GM19351 (cell line): ENCODE data around the gene PDPK1.
"Not testable (repeated sequence)": the region's sequence is repeated elsewhere in the genome, so short reads cannot be mapped to it uniquely, and the experiment has no call there.

ENCODE experiments used
- ATAC-seq: cut with Tn5 transposase; IDR thresholded peaks from one replicate; pipeline ENCODE4 v1.9.1; 2021; ENCODE audit warnings: mild to moderate bottlenecking, moderate library complexity; ENCODE audit not compliant: unreplicated experiment

PDPK1 gene

DNA sequence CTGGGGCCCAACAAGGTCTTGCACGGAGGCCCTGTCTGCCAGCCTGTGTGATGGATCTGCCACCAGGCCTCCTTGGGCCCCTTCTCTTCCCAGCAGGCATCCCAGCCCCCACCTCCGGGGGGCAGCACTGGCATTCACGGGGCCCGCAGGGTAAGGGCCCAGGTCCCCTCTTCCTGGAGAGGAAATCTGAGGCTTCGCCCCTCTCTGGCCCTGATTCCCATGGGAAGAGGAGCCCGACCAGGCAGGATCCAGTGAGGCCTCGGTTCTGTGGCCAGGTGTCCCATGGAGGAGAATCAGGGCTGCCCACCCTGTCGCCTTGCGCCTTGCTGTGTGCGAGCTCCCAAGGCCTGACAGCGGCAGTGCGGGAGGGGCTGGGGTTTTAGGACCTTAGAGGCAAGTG lies 48.4 kb downstream of the PDPK1 start:
- no peak for ATAC-seq

DNA sequence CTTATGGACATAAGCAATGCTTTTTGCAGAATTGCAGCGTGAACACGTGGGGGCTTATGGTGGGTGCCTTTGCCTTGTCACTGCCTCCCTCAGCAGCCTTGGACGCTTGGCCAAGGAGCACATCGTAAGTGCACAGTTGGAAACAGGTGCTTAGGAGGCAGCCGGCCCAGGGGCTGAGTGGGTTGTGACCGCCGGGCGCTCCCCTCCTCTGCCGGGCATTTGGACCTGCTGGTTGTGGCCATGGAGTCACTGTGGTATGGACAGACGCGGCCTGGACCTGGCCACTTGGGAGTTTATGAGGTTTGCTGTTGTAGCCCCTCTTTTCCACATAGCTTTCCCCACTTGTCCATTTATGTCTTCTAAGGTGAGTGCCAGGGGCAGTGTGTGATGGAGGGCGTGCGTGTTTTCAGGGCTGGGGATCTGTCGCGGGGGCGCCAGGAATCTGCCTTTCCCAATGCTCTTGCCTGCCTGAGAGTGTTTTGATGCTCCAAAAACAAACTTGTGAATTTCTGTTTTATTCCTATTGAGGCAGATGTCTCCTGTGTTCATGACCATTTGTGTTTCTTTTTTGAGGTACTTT lies 49.2 kb downstream of the PDPK1 start:
- no peak for ATAC-seq

DNA sequence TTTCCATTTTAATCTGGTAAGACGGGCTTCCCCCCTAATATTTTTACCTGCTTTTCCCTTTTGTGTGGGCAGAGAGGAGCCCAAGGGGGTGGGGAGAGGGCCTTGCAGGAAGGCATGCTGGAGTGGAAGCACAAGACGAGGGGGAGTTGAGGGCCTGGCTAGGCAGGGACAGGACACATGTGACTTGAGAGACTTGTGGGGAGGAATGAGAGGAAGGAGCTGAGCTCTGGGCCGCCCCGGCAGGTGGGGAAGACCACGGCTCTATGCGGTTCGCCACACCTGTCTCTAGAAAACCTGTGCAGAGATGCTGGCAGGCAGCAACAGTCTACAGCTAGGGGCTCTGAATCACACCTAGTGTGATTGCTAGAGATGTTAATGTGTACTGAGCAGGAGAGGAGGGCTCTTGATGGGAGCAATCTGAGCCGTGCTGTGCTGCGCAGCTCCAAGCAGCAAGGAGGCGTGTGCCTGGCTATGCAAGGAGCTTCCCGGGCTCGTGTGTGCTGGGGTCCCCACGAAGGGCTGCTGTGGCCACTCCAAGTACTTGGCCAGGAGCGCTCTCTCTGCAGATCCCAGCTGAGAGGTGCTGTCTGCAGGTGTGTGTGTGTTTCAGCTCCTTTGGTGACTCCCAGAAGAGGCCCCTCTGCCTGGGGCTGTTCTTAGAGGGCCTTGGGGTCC lies 50.2 kb downstream of the PDPK1 start:
- no peak for ATAC-seq

DNA sequence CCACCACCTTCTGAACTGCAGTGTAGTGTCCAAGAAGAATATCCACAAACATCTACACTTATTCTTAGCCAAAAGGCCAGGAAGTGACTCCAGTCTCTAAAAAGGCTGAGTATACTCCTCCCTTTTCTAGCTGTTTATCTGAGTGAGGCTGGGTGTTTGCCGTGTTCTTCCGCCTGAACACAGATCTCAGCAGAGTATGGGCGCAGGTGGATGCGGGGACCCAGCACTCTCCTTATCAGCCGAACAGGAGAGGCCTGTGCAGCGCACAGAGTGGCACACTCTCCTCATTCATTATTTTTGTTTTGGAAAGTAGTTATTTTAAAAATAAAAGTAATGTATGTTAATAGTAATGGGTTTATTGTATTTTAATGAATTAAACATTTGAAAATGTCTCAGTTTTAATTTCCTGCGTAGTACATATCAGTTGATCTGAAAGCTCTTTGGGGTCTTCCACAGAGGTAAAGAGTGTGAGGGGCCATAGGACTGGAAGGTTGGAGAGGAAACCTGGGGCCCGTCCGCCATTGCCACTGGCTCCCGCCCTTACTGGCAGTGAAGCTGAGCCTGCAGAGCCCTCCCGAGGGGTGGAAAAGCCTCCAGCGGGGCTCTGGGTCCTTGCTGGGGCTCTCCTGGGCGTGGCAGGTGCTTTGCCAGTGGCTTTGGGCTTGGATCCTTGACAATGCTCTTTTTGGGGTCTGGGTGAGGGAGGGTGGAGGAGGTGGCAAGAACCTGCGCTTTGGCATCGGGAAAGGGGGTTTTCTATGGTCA lies 53.8 kb downstream of the PDPK1 start:
- ATAC-seq = no peak

- ATAC-seq = no peak
Measured at GRCh38 chr16:2592786-2593185, 55.0 kb downstream of the PDPK1 start.

DNA sequence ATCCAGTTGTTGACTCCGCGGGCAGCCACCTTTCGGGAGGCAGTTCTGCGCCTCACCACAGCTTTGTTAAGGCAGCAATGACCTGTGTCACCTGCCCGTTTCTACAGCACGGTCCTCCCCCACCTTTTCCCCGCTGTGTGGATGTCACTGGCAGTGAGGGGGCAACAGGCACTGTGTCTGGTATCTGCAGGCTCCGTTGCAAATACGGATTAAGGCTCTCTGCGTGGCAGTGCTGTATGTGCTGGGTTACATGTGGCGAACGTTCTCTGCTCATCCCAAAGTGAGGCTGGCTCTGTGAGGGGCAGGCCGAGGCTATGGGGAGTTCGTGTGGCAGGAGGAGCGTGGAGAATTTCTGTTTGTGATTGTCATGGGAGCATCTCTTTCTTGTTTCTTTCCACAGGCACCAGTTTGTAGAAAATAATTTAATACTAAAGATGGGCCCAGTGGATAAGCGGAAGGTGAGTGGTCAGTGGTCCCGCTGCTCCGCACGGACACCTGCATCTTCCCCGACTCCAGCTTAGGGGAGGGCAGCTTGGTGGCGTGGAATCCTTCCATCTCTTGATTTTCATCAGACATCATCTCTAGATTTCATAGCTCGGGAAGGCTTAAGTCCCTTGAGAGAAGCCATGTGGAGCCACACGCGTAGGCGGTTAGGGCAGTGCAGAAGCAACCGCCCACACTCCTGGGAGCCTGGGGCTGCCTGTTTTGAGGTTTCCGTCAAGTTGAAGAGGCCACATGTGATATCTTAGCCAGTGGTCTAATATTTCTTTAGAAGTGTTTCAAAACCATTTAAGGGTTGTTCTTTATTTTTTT lies 57.8 kb downstream of the PDPK1 start:
- no peak for ATAC-seq

DNA sequence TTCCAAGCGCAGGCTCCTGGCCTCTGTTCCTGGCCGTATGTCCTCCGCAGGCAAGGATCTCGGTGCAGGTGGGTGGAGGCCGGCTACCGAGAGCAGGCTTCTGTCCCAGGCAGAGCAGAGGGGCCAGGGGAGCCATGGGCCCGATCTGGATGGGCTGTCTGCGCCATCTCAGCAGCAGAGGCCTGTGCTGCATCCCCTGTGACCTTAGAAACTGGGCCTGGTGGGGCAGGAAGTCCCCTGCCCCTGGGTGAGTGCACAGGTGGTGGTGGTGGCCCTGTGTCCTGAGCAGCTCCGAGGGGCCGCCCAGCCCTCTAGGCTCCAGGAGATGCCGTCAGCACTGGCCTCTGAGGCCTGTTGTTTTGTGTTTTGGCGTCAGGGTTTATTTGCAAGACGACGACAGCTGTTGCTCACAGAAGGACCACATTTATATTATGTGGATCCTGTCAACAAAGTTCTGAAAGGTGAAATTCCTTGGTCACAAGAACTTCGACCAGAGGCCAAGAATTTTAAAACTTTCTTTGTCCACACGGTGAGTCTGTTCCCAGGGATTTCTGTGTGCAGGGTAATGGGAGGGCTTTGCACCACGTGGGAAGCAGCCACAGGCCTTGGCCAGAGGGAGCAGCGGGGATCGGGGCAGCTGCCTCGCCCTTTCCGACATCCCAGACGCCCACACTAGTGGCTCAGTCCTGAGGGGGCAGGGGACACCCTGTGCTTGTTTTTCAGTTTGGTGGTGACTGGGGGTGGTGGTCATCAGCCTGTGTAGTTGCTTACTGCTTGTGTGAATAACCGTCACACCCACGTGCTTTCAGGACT lies 59.1 kb downstream of the PDPK1 start:
- ATAC-seq = no peak

DNA sequence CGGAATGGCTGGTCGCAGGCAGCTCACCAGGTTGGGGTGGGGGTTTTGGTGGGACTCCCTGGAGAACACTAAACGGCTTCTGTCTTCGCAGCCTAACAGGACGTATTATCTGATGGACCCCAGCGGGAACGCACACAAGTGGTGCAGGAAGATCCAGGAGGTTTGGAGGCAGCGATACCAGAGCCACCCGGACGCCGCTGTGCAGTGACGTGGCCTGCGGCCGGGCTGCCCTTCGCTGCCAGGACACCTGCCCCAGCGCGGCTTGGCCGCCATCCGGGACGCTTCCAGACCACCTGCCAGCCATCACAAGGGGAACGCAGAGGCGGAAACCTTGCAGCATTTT lies 59.7 kb downstream of the PDPK1 start:
- ATAC-seq = no peak

DNA sequence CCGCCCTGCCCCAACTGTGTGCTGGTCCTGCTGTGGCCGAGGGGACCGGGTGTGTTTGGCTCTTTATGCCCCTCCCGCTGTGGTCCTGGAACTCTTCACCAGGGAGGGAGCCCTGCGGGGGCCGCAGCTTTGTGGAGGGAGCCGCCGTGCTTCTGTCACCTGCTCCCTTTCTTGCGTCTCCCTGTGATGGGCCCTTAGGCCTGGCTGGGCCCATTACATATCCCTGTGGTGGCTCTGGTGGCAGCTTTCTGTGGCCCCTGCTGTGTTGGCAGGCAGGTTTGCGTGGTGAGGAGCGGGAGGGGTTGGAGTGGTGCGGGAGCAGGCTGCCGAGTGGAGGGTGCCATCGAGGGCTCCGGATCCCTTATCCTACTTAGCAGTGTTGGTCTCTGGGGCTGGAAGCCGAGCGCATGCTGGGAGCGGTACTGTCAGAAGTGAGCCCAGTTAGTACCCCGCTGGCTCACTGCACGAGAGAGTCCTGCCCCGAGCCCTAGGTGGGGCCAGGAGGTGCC lies 60.4 kb downstream of the PDPK1 start:
- ATAC-seq = no peak

- no peak for ATAC-seq
Measured at GRCh38 chr16:2598723-2599122, 60.9 kb downstream of the PDPK1 start.

DNA sequence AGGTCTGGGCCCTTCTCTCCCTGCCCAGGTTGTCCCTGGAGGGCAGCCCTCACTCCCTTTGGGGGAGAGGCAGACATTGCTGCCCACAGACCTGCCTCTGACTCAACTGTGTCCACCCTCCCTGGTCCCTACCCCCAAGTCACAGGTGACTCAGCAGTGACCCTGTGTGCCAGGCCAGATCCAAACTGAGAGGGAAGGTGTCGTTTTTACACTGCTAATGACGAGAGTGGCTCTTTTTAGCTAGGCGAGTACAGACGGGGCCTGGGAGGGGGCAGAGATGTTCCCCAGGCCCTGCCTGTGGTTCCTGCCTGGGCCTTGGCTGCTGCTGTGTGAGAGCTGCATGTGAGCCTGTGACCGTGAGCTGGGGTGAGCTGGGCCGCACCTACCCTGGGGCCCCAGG lies 61.3 kb downstream of the PDPK1 start:
- not testable (repeated sequence) for ATAC-seq

DNA sequence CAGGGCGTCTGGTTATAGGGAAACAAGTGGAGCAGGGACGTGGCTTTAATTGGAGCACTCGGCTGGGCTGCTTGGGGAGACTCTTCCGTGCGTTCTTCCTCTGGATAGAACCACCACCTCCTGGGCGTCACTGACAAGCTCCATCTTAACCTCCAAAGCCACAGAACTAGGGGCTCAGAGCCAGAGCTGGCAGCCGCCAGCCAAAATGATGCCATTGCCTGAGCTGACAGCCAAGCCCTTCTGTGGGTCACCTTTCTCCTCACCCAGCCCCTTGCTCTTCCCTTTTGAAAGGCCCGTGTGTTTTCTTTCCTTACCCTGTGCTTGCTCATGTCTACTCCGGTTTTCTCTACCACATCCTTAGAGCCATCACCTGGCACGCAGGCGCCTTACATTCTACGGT lies 62.0 kb downstream of the PDPK1 start:
- ATAC-seq = not testable (repeated sequence)

- ATAC-seq = not testable (repeated sequence)
Measured at GRCh38 chr16:2601301-2602025, 63.6 kb downstream of the PDPK1 start.

- not testable (repeated sequence) for ATAC-seq
Measured at GRCh38 chr16:2602175-2602574, 64.4 kb downstream of the PDPK1 start.

- peak; percentile 65 for ATAC-seq
Measured at GRCh38 chr16:2603165-2604015, 65.6 kb downstream of the PDPK1 start.

- ATAC-seq = not testable (repeated sequence)
Measured at GRCh38 chr16:2604016-2604369, 66.2 kb downstream of the PDPK1 start.

- ATAC-seq = peak; percentile 49
Measured at GRCh38 chr16:2606820-2607219, 69.0 kb downstream of the PDPK1 start.

- ATAC-seq = not testable (repeated sequence)
Measured at GRCh38 chr16:2609345-2609744, 71.5 kb downstream of the PDPK1 start.
